ENCODE data around the gene SHROOM1.

GRCh38 chr5:132826424-132827082, 3.9 kb downstream of the SHROOM1 start:
- TF ChIP-seq EP300 (IDR thresholded peaks at IDR 0.05): no peak
- TF ChIP-seq CTCF (IDR thresholded peaks at IDR 0.05): no peak
- no peak for TF ChIP-seq POLR2A (IDR thresholded peaks at IDR 0.05)
- peak in 1 of 4 donors; percentile 22 for TF ChIP-seq POLR2AphosphoS5 (IDR thresholded peaks at IDR 0.05)
